Activated T-cell treated with anti-CD3 and anti-CD28 coated beads, Interleukin-2, amount 50 U/mL, for 1 hour (primary cell): ENCODE results near the gene SLC13A5.
"Not testable (repeated sequence)": the region's sequence is repeated elsewhere in the genome, so short reads cannot be mapped to it uniquely, and the experiment has no call there.

Source experiments
- DNase-seq: peaks from one replicate; pipeline ENCODE4 v3.0.0-alpha.2; 2020

SLC13A5 gene

DNA sequence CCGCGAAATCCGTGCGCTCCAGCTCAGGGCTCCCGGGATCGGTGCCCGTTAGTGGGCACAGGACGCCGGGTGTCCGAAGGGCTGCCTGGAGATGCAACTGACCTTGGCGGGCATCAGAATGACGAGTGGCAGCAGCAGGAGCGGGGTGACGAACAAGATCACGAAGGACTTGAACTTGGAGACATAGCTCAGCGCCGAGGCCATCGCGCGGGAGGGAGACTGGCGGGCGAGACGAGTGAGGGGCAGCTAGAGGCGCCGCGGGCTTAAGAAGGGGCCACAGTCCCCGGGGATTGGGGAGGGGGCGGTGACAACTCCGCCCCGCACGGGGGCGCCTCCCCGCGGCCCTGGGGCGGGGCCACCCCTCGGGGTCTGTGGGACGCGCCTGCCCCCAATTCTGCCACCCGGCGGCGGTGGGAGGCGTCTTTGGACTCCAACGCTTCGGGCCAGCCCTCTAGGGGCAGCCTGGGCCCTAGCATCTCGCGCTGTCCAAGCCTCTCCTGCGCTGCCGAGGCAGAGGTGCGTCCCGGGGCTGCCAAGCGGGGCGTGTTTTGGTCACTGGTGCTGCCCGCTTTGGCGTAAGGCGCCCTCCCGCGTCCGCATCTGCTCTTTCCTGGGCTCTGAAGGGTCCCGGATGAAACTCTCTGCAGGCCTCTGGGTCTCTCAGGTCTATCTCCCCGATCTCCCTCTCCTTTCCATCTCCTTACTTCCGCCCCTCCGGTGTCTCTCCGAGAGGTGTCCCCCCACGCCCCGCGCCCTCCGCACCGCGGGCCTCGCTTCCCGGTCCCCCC is at the start of gene SLC13A5:
TSS of gene SLC13A5 (minus strand) at position 240 of the 788 bp plus-strand sequence. CDS start at position 204, 36 bp downstream.
- DNase-seq = no peak

DNA sequence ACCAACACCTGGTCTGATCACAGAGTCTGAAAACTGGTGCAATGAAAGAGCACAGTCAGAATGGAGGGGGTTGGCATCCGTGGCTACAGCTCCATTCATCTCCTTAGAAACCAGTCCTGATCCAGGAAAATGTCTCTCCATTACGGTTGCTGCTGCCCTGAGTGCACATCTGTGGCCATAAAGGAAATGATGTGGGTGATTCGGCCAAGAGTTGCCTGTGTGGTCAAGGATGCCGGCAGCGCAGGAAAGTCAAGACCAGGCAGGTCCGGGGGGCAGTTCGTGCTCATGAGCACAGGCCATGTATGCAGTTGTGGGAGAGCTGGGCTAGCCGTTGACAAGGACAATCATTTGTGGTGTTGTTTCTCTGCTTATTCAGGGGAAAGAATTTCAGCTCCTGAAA is 48.6 kb upstream of the SLC13A5 start:
- DNase-seq = no peak

DNA sequence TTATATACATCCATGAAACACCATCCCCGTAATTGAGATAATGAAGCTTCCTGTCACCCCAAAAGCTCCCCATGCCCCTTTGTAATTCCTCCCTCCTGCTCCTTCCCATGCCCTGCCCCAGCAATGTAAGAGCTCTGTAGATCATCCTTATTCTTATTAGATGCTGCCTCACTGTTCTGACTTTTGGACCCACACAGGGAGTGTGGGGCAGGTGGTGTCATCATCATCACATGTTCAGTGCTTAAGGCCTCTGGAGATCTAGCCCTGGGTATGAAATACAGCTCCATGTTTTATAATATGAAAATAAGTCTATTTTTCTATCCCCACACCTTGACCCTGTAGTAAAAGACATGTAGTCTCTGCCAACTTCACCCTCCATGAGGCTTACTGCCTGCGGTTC is 44.6 kb upstream of the SLC13A5 start:
- DNase-seq = no peak

DNA sequence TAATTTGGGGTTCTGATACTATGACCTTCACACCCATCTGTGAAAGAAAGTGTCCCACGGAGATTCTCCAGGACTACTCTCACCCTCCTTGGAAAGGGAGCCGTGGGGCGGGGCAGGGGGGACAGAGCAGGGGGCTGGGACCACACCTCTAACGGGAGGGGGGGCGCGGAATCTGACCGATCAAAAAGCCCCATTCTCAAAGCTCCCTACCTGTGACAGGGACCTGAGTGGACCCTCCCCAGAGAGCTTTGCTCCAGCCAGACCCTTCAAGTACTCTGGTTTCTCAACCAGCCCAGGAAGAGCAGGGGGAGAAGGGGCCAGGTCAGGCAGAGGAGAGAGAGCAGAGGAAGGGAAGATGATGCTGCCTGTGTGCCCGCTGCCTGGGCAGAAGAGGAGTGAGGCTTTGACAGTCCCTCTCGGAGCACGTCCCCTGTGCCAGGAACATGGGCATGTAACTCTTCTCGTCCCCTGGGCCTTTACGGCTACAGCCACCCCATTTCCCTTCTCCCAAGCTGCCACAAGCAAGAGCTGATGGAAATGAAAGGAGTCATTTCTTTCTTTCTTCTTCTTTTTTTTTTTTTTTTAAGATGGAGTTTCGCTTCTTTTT is 43.4 kb upstream of the SLC13A5 start:
- DNase-seq = no peak

DNA sequence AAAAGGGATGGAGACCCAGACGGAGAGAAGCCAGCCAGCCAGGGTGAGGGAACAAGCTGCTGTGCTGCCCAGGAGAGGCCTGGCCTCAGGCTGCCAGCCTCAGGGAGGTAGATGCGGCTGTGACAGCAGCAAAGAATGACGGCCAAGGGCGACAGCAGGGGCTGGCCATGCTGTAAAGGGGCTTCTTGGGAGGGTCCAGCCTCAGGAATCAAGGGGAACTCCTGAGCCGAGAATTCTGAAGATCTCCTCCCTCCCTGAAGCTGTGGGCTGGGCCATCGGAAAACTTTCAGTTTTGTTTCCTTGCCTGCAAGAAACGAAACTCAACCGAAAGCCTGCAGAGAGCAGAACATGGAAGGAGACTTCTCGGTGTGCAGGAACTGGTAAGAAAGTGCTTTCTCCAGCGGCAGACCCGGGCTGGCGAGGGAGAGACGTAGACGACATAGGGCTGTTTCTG is 42.6 kb upstream of the SLC13A5 start, which contains the start of gene XAF1:
TSS of gene XAF1 (plus strand) at position 316 of the 454 bp plus-strand sequence. CDS start at position 349, 33 bp downstream.
- peak; percentile 56 for DNase-seq

DNA sequence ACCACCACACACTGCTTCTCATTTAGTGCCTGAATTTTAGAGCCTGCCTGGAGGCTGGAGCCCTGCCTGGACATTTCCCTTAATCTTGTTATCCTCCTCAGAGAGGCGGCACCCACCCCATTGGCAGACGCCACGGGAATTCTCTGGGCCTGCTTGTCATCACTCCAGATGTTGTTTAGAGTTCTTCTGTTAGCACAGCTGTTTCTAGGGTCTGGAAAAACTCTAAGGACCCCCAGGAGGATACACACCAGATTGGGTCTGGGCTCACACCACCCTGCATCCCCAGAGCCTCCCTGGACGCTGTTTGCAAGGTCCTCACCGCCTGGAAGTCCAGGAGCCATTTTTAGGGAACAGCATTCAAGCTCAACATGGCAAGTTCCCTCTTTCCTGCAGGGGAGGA is 42.1 kb upstream of the SLC13A5 start:
- DNase-seq = no peak

DNA sequence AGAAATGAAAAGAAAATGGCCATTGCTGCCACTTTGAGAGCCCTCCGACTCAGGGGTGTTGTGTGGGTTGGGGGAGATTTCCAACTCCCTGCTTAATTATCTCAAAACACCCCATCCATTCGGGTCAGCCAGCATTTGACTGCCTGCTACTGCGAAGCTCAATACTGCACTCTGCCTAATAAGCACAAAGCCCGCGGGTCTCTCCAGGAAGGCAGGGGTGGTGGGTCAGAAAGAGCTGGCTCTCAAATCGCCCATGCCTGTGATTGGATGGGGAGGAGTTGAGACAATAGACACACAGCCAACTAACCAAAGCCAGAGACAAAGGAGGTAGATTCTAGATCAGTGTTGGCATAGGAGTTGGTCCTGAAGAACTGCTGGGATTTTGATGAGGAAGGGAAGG is 40.4 kb upstream of the SLC13A5 start:
- DNase-seq = no peak

DNA sequence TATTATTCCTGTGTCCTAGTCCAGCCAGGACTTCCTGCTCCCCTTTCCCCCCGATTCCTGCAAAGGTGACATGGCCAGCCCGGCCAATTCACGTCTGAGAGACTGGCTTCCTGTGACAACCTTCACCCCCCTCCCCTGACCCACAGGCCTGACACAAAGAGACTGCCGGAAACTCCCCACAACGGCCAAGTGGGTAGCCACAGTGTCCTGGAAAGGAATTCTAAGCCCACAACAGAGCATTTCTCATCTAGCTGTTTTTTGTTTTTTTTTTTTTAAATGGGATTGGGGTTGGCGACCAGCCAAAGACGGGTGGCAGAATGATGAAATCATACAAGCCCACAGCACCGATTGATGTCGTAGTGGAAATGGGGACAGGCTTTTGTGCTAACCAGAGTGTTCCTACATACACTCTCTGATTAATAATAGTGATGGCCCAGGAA is 39.9 kb upstream of the SLC13A5 start:
- peak; percentile 46 for DNase-seq

DNA sequence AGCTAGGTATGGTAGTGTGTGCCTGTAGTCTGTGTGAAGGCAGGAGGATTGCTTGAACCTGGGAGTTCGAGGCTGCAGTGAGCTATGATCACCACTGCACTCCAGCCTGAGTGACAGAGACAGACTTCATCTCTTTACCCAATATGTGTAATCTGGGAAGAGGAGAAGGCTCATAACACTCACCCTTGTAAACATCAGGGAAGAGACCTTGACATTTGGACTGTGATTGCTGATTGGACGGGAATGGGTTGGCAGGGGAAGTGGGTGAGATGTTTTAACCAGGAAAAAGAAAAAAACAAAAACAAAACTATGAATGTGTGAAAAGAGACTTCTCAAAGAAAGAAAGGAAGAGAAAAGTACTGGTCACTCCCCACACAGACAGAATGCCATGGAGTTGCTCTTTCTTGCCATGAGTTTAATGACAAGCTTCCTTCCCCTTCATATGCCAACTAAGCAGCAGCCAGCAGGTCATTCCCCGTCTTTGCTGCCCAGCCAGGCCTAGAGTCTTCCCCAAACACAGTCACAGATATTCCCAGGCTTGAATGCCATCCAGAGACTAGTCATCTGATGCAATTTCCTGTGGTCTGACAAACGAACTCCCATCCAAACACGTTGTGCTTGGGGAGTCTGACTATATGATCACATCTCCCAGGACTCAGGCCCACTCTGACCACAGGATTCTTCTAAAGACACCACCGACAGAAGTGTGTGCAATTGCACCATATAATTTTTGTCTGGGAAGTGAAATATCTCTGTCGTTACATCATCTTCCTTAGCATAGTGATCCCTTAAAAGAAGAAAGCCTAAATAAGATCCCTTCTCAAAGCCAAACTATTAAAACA is 39.1 kb upstream of the SLC13A5 start:
- no peak for DNase-seq

DNA sequence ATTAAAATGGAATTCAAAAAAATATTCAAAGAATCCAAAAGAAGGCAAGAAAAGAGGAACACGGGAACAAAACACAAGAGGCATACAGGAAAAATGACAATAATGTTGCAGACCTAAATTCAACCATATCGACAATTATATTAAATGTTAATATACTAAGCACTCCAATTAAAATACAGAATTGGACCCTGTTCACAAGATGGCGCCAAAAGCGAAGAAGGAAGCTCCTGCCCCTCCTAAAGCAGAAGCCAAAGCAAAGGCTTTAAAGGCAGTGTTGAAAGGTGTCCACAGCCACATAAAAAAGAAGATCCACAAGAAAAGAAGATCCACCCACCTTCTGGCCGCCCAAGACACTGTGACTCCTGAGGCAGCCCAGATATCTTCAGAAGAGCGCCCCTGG is 36.4 kb upstream of the SLC13A5 start:
- no peak for DNase-seq

DNA sequence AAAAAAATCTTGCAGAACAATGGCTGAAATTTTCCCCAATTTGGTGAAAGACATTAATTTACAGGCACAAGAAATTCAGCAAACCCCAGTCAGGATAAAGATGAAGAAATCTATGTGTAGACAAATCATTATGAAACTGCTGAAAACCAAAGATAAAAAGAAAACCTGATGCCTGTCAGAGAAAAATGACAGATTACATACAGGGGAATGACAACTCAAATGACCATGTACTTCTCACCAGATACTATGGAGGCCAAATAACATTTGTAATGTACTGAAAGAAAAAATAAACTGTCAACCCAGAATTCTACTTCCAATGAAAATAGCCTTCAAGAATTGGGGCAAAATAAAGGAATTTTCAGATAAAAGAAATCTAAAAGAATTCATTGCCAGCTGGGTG is 35.4 kb upstream of the SLC13A5 start:
- no peak for DNase-seq

DNA sequence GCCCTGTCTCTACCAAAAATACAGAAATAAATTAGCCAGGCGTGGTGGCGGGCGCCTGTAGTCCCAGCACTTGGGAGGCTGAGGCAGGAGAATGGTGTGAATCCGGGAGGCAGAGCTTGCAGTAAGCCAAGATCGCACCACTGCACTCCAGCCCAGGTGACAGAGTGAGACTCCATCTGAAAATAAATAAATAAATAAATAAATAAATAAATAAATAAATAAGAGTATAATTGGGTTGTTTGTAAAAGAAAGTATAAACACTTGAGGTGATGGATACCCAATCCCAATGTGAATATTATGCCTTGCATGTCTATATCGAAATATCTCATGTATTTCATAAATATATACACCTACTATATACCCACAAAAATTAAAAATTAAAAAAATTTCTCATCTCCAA is 33.5 kb upstream of the SLC13A5 start:
- DNase-seq = not testable (repeated sequence)

DNA sequence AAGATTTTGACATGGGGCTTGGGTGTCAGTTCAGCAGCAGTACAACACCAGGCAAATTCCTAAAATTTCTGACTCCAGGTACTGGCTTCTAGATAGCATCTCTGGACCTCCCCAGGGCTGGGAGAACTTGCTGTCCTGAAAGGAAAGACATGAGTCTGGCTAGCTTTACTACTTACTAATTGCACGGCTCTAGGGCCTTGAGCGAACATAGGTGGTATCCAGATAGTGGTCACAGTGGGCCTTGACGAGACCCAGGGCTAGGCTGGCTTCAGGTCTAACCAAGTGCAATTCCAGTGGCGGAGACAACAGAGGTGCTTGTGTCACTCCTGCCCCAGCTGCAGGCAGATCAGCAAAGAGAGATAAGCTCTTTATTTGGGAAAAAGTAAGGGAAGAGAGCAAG is 16.4 kb upstream of the SLC13A5 start:
- no peak for DNase-seq

DNA sequence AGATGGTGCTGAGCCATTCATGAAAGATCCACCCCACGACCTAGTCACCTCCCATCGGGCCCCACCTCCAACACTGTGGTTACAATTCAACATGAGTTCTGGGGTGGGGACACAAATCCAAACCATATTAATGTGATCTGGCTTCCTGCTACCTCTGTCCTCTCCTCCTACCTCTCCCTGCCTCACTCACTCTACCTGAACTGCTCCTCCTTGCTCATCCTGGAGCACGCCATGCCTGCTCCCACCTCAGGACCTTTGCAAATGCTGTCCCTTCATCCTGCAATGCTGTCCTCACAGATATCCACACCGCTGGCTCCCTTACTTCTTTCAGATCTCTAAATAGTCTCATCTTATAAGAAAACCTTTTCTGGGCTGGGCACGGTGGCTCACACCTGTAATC is 10.8 kb upstream of the SLC13A5 start:
- DNase-seq = no peak

DNA sequence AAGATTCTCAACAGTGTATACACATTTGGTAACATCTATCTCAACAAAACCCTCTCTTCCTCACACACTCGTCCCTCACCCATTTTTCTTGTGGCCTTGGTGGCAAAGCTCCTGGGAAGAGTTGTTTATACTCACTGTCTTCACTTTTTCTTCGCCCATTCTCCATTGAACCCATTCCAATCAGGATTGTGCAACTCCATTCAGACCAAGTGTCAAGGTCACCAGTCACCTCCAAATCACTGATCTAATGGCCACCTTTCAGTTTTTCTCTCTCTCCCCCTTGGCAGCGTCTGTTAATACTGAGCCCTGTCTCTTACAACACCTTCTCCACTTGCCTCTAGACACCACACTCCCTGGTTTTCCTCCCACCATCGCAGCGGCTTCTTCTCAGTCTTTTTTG is 8.6 kb upstream of the SLC13A5 start:
- no peak for DNase-seq

DNA sequence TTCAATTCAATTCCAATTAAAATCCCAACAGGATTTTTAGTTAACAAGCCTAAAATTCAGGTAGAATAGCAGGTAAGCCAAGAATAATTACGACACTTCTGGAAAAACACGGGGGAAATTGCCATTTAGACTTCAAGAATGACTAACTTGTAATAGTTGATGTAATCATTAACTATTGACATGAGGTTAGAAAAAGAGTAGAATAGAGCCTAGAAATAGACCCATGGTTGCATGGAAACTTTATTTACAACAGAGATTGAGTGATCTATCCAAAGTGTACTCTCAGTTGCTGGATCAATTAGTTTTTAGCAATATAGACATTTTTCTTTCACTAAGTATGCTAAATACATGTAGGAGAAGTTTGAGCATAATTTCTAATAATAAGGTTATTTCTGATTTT is 3.6 kb upstream of the SLC13A5 start:
- no peak for DNase-seq

DNA sequence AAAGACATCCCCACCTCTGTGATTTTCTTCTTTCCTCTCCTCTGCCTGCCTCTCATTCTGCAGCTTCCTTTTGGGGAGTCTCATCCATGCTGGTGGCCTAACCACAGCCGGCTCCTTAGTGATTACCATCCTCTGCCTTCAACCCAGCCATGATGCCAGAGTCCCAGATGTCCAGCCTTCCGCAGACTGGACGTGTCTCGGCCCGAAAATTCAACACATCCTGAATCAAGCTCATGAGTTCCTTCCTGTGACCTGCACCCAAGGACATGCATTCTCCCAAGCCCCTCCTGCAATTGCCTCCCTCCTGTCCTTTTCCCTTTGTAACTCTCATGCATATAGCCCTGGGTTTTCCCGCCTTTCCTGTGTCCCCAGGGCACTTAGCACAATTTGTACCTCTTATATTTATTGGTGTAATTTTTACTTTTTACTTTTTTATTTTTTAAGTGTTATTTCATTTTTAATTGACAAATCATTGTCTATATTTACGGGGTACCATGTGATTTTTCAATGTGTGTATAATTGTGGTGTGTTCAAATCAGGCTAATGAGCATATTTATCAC is 1.2 kb upstream of the SLC13A5 start:
- DNase-seq = no peak

DNA sequence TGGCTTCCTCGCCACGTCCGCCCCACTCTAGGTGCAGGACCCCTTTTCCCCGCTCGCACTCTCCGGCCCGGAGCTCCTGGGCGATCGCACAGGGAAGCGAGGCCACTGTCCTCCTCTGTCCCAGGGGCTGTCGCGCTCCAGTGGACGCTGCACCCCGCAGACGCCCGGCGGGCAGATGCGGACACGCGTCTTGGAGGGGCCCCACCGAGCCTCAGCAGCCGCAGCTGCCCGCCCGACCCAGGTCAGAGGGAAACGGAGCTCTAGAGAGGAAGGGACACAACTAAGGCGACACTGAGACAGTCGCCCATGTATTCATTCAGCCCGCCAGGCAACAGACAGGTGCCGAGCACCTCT is 726 bp upstream of the SLC13A5 start:
- no peak for DNase-seq

DNA sequence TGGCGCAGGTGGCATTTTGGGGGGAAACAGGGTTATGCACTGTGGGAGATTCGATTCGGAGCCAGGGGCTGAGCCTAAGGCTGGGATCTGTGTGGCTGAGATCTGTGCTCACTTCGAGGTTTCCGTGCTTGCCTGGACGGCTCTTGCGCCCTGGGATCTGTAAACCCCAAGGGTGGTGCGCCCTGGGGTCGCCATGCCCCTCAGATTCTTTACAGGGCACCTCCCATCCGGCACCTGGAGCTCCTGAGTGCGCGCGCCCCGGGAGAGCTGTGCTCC is 377 bp downstream of the SLC13A5 start:
- no peak for DNase-seq

DNA sequence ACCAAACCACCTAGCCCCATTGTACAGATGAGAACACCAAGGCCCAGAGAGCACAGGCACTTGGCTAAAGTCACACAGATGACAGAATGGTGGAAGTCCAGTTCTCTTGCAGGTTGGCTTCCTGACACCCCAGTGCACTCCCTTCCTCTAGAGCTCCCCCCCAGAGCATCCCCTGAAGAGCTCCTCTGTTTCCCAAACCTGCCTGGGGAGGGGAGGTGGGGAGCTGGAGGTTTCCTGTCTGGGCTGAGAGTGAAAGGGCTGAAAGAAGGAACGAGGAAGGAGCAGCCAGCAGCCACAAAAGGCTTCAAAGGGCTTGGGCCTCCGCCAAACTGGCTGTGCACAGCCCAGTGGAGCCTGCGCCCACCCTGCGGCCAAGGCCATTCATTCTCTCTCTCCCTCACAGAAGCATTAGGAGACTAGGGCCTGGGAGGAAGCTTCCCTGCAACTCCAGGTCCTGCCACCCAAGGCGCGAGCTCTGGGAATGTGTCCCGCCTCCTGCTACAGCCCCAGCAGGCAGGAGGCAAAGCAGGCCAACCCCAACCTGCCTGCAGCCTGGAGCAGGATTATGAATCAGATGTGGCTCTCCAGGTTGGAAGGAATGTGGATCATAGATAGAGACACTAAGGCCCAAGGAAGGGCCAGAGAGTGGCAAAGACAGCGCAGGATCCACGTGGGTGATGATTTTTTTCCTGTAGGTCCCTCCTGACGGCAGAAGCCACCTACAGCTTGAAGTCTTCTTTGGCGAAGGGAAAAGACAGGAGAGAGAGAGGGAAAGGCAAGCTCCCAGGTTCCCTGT is 913 bp downstream of the SLC13A5 start:
- no peak for DNase-seq

DNA sequence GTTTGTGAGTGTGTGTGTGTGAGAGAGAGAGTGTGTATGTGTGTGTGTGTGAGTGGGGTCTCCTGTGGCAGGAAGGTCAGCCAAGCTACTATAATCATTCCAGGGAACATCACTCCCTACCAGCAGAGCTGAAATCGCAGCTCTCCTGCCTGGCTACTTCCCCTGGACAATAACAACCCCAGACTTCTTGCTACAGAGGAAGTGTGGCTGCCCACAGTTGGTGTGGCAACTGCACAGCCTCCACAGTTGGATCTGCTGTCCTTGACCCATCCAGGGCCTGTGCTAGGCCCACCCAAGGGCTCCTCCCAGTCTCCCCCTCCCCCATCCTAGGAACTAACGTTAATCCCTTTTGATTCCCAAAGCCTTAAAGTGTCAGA is 1.5 kb downstream of the SLC13A5 start:
- DNase-seq = no peak

DNA sequence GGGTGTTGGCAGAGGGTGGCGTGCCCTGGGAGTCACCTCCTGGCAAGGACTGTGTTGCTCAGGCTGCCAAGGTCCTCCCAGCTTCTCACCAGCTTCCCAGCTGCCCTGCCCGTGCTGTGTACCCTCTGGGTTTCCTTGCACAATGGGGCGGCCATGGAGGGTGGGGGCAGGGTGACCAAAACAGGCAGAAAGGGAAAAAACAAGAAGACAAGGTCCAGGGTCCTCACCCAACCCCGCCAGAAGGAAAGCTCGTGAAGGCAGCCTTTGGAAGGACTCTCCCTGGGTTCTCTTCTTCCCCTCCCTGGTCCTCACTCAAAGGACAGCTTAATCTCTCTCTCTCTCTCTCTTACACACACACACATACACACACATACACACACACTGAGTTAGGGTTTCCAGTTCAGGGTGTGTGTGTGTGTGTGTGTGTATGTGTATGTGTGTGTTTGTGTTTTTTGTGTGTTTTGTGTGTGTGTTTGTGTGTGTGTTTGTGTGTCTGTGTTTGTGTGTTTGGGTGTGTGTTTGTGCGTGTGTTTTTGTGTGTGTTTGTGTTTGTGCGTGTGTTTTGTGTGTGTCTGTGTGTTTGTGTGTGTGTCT is 2.0 kb downstream of the SLC13A5 start:
- DNase-seq = no peak
